ENCODE measurements around the gene SEMA4A. TPM values are rescaled to one million over a fixed set of nuclear protein-coding genes. Genes with fewer than 3 reads are reported as not detected.

The SEMA4A gene
- polyA plus RNA-seq, 1 of the 3 experiments (the other 2 are of a cell fraction): 1.3 TPM

DNA sequence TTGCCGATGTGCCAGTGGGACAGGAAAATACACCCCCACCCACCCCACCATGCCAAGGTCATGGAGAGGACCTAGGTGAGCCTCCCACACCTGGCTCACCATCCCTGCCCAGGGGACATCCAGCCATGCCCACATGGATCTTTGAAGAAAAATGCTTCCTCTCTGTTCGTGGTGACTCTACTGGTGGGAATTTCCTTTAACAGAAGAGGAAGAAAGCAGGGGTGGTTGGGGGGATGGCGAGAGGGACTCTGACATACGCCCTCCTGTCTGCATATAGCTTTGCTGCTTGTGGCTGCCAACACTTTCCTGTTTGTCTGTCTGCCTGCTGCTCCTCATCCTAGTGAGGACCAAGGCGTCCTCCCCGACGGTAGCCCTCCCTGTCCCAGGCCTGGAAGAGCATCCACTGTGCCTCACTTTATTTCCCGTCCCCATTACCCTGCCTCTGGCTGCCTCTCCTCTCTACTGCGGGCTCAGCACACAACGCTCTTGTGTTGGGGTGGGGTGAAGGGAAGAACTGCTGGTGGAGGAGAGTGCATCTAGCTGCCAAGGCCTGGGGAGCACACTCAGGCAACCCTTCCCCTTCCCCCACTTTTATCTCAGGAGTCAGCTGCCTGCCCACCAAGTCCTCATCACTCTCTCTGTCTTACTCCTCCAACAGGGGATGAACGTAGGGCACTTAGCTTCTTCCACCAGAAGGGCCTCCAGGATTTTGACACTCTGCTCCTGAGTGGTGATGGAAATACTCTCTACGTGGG lies 2.5 kb downstream of the SEMA4A start:
- Histone ChIP-seq H3F3A (replicated peaks; ENCODE audit: insufficient read depth) (no peaks in the 10 kb centered on the region), H3K4me1 (ENCODE audit: control insufficient read depth in 1 of 2, insufficient read depth in 2 of 2, low read depth in 1 of 2, low read length in 1 of 2) (peaks cover 0 to 6% of the 10 kb centered on the region in 2 experiments; a peak in 1 of 4 replicates), H3K27ac (ENCODE audit: low read depth in 2 of 2, low read length in 1 of 2) (no peak overlapping the region), H3K4me3 (ENCODE audit: low read depth in 2 of 2, low read length in 1 of 2) (no peak overlapping the region), H3K36me3 (replicated peaks in 1 of 2; ENCODE audit: control insufficient read depth in 1 of 2, insufficient read depth in 2 of 2, low read length in 1 of 2) (no peaks in the 10 kb centered on the region), H3K27me3 (ENCODE audit: insufficient read depth) (no peaks in the 10 kb centered on the region), H3K4me2 (no peak overlapping the region), H3K79me2 (ENCODE audit: insufficient read depth) (no peaks in the 10 kb centered on the region), H3K9ac (no peak overlapping the region), H2AFZ (ENCODE audit: low read depth) (no peak overlapping the region), H3K9me2 (no peaks in the 10 kb centered on the region), H4K20me1 (ENCODE audit: insufficient read depth) (no peaks in the 10 kb centered on the region), H3K9me3 (no peaks in the 10 kb centered on the region)
- no peak for TF ChIP-seq EZH2phosphoT487 (IDR thresholded peaks at IDR 0.05; ENCODE audit: borderline replicate concordance, low read depth)
- TF ChIP-seq FOXM1 (IDR thresholded peaks at IDR 0.05; ENCODE audit: low read depth): no peak
- no peak for TF ChIP-seq TAF1 (IDR thresholded peaks at IDR 0.05; ENCODE audit: borderline replicate concordance, low read depth, low read length)
- TF ChIP-seq NRF1 (IDR thresholded peaks at IDR 0.05; ENCODE audit: low read depth, low read length): no peak
- TF ChIP-seq, protein P1, sequence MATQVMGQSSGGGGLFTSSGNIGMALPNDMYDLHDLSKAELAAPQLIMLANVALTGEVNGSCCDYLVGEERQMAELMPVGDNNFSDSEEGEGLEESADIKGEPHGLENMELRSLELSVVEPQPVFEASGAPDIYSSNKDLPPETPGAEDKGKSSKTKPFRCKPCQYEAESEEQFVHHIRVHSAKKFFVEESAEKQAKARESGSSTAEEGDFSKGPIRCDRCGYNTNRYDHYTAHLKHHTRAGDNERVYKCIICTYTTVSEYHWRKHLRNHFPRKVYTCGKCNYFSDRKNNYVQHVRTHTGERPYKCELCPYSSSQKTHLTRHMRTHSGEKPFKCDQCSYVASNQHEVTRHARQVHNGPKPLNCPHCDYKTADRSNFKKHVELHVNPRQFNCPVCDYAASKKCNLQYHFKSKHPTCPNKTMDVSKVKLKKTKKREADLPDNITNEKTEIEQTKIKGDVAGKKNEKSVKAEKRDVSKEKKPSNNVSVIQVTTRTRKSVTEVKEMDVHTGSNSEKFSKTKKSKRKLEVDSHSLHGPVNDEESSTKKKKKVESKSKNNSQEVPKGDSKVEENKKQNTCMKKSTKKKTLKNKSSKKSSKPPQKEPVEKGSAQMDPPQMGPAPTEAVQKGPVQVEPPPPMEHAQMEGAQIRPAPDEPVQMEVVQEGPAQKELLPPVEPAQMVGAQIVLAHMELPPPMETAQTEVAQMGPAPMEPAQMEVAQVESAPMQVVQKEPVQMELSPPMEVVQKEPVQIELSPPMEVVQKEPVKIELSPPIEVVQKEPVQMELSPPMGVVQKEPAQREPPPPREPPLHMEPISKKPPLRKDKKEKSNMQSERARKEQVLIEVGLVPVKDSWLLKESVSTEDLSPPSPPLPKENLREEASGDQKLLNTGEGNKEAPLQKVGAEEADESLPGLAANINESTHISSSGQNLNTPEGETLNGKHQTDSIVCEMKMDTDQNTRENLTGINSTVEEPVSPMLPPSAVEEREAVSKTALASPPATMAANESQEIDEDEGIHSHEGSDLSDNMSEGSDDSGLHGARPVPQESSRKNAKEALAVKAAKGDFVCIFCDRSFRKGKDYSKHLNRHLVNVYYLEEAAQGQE (IDR thresholded peaks at IDR 0.05; ENCODE audit: low read depth, low read length): no peak
- TF ChIP-seq MEF2A (IDR thresholded peaks at IDR 0.05; ENCODE audit: borderline replicate concordance, low read depth): no peak
- TF ChIP-seq, protein P2, sequence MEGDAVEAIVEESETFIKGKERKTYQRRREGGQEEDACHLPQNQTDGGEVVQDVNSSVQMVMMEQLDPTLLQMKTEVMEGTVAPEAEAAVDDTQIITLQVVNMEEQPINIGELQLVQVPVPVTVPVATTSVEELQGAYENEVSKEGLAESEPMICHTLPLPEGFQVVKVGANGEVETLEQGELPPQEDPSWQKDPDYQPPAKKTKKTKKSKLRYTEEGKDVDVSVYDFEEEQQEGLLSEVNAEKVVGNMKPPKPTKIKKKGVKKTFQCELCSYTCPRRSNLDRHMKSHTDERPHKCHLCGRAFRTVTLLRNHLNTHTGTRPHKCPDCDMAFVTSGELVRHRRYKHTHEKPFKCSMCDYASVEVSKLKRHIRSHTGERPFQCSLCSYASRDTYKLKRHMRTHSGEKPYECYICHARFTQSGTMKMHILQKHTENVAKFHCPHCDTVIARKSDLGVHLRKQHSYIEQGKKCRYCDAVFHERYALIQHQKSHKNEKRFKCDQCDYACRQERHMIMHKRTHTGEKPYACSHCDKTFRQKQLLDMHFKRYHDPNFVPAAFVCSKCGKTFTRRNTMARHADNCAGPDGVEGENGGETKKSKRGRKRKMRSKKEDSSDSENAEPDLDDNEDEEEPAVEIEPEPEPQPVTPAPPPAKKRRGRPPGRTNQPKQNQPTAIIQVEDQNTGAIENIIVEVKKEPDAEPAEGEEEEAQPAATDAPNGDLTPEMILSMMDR (IDR thresholded peaks at IDR 0.05): no peak
- TF ChIP-seq, protein P3, sequence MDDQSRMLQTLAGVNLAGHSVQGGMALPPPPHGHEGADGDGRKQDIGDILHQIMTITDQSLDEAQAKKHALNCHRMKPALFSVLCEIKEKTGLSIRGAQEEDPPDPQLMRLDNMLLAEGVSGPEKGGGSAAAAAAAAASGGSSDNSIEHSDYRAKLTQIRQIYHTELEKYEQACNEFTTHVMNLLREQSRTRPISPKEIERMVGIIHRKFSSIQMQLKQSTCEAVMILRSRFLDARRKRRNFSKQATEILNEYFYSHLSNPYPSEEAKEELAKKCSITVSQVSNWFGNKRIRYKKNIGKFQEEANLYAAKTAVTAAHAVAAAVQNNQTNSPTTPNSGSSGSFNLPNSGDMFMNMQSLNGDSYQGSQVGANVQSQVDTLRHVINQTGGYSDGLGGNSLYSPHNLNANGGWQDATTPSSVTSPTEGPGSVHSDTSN (IDR thresholded peaks at IDR 0.05): no peak
- TF ChIP-seq, protein P4, sequence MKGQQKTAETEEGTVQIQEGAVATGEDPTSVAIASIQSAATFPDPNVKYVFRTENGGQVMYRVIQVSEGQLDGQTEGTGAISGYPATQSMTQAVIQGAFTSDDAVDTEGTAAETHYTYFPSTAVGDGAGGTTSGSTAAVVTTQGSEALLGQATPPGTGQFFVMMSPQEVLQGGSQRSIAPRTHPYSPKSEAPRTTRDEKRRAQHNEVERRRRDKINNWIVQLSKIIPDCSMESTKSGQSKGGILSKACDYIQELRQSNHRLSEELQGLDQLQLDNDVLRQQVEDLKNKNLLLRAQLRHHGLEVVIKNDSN (IDR thresholded peaks at IDR 0.05; ENCODE audit: borderline replicate concordance, low read depth): no peak
- no peak for TF ChIP-seq RAD21 (IDR thresholded peaks at IDR 0.05; ENCODE audit: low read length)
- TF ChIP-seq CHD2 (IDR thresholded peaks at IDR 0.05; ENCODE audit: low read length, partially characterized antibody): no peak
- no peak for TF ChIP-seq POLR2AphosphoS5 (IDR thresholded peaks at IDR 0.05; ENCODE audit: low read depth, low read length)
- no peak for TF ChIP-seq FOSL2 (IDR thresholded peaks at IDR 0.05; ENCODE audit: borderline replicate concordance, low read depth)
- TF ChIP-seq RFX5 (IDR thresholded peaks at IDR 0.05; ENCODE audit: low read length): no peak
- TF ChIP-seq MXI1 (IDR thresholded peaks at IDR 0.05; ENCODE audit: low read depth, low read length): no peak
- TF ChIP-seq RXRA (IDR thresholded peaks at IDR 0.05; ENCODE audit: borderline replicate concordance, low read depth): no peak
- TF ChIP-seq, protein P5, sequence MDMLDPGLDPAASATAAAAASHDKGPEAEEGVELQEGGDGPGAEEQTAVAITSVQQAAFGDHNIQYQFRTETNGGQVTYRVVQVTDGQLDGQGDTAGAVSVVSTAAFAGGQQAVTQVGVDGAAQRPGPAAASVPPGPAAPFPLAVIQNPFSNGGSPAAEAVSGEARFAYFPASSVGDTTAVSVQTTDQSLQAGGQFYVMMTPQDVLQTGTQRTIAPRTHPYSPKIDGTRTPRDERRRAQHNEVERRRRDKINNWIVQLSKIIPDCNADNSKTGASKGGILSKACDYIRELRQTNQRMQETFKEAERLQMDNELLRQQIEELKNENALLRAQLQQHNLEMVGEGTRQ (IDR thresholded peaks at IDR 0.05; ENCODE audit: borderline replicate concordance, low read depth, low read length): no peak
- no peak for DNase-seq
- ChIA-PET POLR2A (no interaction called here), CTCF (interaction anchor here (1.0 to 2.5 kb wide), 4 partner anchors 9 to 69 kb away, joined by 4 to 9 read pairs (median 6); no protein-coding TSS in a partner anchor)
- WGBS (ENCODE audit: low lambda C conversion rate): 88% methylated on average over 12 of the region's 12 CpGs
